Type B pancreatic cell (in vitro differentiated cells): ENCODE results near the gene SNRNP25. TPM values are rescaled to one million over a fixed set of nuclear protein-coding genes. Genes with fewer than 3 reads are reported as not detected.

Source experiments
- DNase-seq: peaks from one replicate; pipeline ENCODE4 v3.0.0; 2021; ENCODE audit warnings: mixed read lengths; ENCODE audit not compliant: unreplicated experiment; ENCODE audit errors: extremely low spot score
- H3K27ac Mint-ChIP-seq: 2 replicates; pipeline ENCODE4 v1.8.0; 2021; ENCODE audit warnings: mild to moderate bottlenecking, mixed read lengths
- H3K27me3 Mint-ChIP-seq: 2 replicates; pipeline ENCODE4 v1.8.0; 2021; ENCODE audit warnings: mixed read lengths
- H3K36me3 Mint-ChIP-seq: 2 replicates; pipeline ENCODE4 v1.8.0; 2021; ENCODE audit warnings: mixed read lengths
- H3K4me1 Mint-ChIP-seq: one replicate; pipeline ENCODE4 v1.8.0; 2021; ENCODE audit warnings: mixed read lengths; ENCODE audit not compliant: unreplicated experiment
- H3K4me3 Mint-ChIP-seq: 2 replicates; pipeline ENCODE4 v1.8.0; 2021; ENCODE audit warnings: mild to moderate bottlenecking, mixed read lengths
- H3K9me3 Mint-ChIP-seq: 2 replicates; pipeline ENCODE4 v1.8.0; 2021; ENCODE audit warnings: mixed read lengths
- total RNA-seq: library from RNA; stranded (reverse); gene quantifications from 2 replicates; pipeline ENCODE4 v1.2.1, GENCODE V29; 2021; ENCODE audit warnings: low replicate concordance
- TF ChIP-seq, protein P1 (sequence below): fragments of 200-600 bp; sonication (generic); conservative IDR thresholded peaks from 2 replicates; pipeline ENCODE4 v1.5.0; 2021; ENCODE audit warnings: antibody characterized with exemption, mild to moderate bottlenecking

The SNRNP25 gene
- total RNA-seq, 1 donor from 2014 or later = 48.7 TPM

DNA sequence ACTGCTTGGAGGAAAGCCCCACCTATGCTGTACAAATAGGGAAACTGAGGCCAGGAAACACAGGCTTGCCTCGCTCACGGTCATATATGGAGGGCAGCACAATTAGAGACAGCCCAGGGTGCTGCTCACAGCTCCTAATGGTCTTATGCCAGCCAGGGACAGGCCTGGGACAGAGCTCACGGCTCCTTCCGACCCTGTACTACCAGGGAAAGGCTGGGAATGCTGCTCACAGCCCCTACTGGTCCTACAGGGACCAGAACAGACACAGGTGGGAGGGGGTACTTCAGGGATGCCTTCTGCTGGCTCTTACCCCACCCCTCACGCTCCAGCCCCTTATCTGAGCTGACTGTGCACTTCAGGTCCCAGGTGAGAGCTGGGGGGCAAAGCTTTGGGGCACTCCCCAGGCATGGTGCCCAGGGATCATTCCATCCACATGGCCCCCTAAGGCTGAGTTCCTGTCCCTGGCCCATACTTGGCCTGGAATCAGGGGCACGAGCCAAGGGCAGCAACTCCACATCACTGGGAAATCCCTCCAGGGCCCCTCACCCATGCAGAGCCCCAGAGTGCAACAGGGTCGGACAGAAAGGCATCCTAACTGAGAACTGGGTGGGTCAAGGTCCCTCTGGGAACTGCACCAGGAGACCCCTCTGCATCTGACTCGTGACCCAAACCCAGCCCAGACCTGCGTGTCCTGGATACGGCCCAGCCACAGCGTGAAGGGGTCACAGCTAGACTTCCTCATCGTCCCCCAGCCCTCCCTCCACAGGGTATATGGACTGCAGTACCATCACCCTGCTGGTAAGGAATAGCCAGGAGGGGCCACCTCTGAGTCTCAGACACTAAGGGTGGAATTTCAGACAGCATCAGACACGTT, 12.9 kb downstream of the SNRNP25 start:
- Mint-ChIP-seq H3K27ac (no peak overlapping the region), H3K9me3 (no peaks in the 10 kb centered on the region), H3K4me1 (peaks cover 15% of the 10 kb centered on the region), H3K36me3 (no peaks in the 10 kb centered on the region), H3K27me3 (no peaks in the 10 kb centered on the region), H3K4me3 (no peak overlapping the region)
- DNase-seq = no peak
- TF ChIP-seq, protein P1, sequence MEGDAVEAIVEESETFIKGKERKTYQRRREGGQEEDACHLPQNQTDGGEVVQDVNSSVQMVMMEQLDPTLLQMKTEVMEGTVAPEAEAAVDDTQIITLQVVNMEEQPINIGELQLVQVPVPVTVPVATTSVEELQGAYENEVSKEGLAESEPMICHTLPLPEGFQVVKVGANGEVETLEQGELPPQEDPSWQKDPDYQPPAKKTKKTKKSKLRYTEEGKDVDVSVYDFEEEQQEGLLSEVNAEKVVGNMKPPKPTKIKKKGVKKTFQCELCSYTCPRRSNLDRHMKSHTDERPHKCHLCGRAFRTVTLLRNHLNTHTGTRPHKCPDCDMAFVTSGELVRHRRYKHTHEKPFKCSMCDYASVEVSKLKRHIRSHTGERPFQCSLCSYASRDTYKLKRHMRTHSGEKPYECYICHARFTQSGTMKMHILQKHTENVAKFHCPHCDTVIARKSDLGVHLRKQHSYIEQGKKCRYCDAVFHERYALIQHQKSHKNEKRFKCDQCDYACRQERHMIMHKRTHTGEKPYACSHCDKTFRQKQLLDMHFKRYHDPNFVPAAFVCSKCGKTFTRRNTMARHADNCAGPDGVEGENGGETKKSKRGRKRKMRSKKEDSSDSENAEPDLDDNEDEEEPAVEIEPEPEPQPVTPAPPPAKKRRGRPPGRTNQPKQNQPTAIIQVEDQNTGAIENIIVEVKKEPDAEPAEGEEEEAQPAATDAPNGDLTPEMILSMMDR = no peak

DNA sequence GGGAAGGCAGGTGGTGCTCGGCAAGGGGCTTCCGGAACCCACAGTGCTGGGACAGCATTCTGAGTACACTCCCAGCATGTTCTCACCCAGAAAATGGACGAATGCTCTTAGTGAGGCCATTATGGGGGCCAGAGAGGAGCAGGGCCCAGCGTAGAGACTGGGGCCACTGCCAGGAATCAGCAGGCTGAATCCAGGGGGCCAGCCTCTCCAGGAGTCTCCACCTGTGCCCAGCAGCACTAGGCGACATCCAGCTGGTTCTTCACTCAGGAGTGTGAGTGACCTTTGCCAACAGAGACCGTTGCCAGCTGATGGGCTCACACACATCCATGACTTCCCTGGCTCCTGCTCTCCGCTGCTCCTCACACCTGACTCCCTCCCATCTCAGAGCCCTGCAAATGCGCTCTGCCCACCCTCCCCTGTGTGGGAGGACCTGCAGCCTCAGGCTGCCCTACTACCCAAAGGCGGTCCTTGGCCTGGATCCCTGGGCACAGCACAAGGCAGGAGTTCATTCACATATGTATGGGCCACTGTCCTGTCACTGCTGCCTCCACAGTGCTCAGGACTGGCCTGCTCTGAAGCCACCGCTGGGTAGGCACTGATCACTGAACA, 13.7 kb downstream of the SNRNP25 start:
- H3K27me3 Mint-ChIP-seq = no peaks in the 10 kb centered on the region
- H3K27ac Mint-ChIP-seq = no peak overlapping the region
- no peaks in the 10 kb centered on the region for H3K36me3 Mint-ChIP-seq
- H3K9me3 Mint-ChIP-seq = no peaks in the 10 kb centered on the region
- TF ChIP-seq, protein P1 = no peak
- no peak for DNase-seq
- no peak overlapping the region for H3K4me3 Mint-ChIP-seq
- H3K4me1 Mint-ChIP-seq = peaks cover 15% of the 10 kb centered on the region

DNA sequence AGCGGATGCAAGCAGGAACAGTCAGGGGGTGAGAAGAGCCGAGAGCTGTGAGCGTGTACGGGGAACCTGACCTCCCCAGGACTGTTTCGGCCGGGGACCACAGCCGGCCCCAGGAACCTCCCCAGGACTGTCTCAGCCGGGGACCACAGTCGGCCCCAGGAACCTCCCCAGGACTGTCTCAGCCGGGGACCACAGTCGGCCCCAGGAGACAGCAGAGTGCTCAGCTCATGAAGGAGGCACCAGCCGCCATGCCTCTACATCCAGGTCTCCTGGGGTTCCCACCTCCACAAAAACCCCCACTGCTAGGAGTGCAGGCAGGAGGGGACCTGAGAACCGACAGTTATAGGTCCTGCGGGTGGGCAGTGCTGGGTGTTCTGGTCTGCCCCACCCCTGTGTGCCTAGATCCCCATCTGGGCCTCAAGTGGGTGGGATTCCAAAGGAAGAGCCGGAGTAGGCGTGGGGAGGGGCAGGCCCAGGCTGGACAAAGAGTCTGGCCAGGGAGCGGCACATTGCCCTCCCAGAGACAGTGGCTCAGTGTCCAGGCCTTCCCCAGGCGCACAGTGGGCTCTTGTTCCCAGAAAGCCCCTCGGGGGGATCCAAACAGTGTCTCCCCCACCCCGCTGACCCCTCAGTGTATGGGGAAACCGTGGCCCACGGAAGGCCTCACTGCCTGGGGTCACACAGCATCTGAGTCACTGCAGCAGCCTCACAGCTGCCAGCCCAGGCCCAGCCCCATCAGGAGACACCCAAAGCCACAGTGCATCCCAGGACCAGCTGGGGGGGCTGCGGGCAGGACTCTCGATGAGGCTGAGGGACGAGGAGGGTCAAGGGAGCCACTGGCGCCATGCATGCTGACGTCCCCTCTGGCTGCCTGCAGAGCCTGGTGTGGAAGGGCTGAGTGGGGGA, 14.5 kb downstream of the SNRNP25 start:
- Mint-ChIP-seq H3K9me3 (no peaks in the 10 kb centered on the region), H3K4me3 (no peak overlapping the region), H3K4me1 (peaks cover 19% of the 10 kb centered on the region), H3K27ac (no peak overlapping the region), H3K36me3 (no peaks in the 10 kb centered on the region), H3K27me3 (peaks cover 3% of the 10 kb centered on the region)
- no peak for DNase-seq
- TF ChIP-seq, protein P1 = no peak

DNA sequence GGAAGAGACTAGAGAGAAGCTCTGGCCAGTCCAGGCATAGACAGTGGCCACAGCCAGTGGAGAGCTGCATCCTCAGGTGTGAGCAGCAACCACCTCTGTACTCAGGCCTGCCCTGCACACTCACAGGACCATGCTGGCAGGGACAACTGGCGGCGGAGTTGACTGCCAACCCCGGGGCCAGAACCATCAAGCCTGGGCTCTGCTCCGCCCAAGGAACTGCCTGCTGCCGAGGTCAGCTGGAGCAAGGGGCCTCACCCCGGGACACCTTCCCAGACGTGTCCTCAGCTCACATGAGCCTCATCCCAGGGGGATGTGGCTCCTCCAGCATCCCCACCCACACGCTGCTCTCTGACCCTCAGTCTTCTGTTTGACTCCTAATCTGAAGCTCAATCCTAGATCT, 15.6 kb downstream of the SNRNP25 start:
- DNase-seq = no peak
- Mint-ChIP-seq H3K36me3 (no peaks in the 10 kb centered on the region), H3K4me3 (no peak overlapping the region), H3K9me3 (no peaks in the 10 kb centered on the region), H3K4me1 (peaks cover 20% of the 10 kb centered on the region), H3K27ac (no peak overlapping the region), H3K27me3 (peaks cover 3% of the 10 kb centered on the region)
- TF ChIP-seq, protein P1 = no peak

DNA sequence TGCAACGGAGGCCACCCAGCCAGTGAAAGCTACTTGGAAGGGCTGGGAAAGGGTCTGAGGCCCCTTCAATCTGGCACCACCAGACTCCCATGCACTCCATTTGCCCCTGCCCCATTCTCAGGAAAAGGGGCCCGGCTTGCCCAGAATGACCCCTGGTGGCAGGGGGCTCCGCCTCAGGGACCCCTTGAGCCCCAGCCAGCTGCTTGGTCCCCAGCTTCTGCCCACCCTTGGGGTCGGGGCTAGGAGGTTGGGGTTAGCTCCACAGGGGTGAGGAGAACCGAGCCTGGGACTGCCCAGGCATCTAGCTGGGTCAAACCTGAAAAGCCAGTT, 17.5 kb downstream of the SNRNP25 start:
- TF ChIP-seq, protein P1 = no peak
- H3K27ac Mint-ChIP-seq = peak overlapping the region; percentile 90
- peaks cover 26% of the 10 kb centered on the region for H3K4me1 Mint-ChIP-seq
- H3K9me3 Mint-ChIP-seq = no peaks in the 10 kb centered on the region
- H3K4me3 Mint-ChIP-seq = peak overlapping the region; percentile 90
- peaks cover 3% of the 10 kb centered on the region for H3K27me3 Mint-ChIP-seq
- H3K36me3 Mint-ChIP-seq = no peaks in the 10 kb centered on the region
- no peak for DNase-seq
